Karpas-422 (cell line): Measurements from ENCODE around the gene AK8. TPM values are rescaled to one million over a fixed set of nuclear protein-coding genes. Genes with fewer than 3 reads are reported as not detected.

Source experiments
- DNase-seq: peaks from one replicate; pipeline ENCODE4 v3.0.0-alpha.2; 2015
- H2AFZ ChIP-seq: fragments of 200-600 bp; sonication (generic); 2 replicates; pipeline ENCODE4 v1.6.1; 2014; ENCODE audit warnings: antibody characterized with exemption, low read length, mixed read lengths
- H3K27ac ChIP-seq: fragments of 200-600 bp; sonication (generic); 2 replicates; pipeline ENCODE4 v1.5.1; 2014; ENCODE audit warnings: mild to moderate bottlenecking, low read length, moderate library complexity
- H3K27me3 ChIP-seq: fragments of 200-600 bp; sonication (generic); 2 replicates; pipeline ENCODE4 v1.6.1; 2014; ENCODE audit warnings: low read length, mixed read lengths
- H3K36me3 ChIP-seq: fragments of 200-600 bp; sonication (generic); 2 replicates; pipeline ENCODE4 v1.6.1; 2014; ENCODE audit warnings: low read length, mixed read lengths; ENCODE audit not compliant: insufficient read depth
- H3K4me1 ChIP-seq: fragments of 200-600 bp; sonication (generic); 2 replicates; pipeline ENCODE4 v1.6.1; 2014; ENCODE audit warnings: mild to moderate bottlenecking, low read length, mixed read lengths
- H3K4me2 ChIP-seq: fragments of 200-600 bp; sonication (generic); 2 replicates; pipeline ENCODE4 v1.6.1; 2014; ENCODE audit warnings: low read length, low read depth, mild to moderate bottlenecking; ENCODE audit not compliant: poor library complexity, severe bottlenecking
- H3K4me3 ChIP-seq: fragments of 200-600 bp; sonication (generic); 2 replicates; pipeline ENCODE4 v1.5.1; 2014; ENCODE audit warnings: mild to moderate bottlenecking, antibody characterized with exemption, low read length, mixed read lengths
- H3K79me2 ChIP-seq: fragments of 200-600 bp; sonication (generic); 2 replicates; pipeline ENCODE4 v1.6.1; 2014; ENCODE audit warnings: mild to moderate bottlenecking, low read length, mixed read lengths
- H3K9ac ChIP-seq: fragments of 200-600 bp; sonication (generic); 2 replicates; pipeline ENCODE4 v1.6.0; 2014; ENCODE audit warnings: low read length
- H3K9me2 ChIP-seq: fragments of 200-600 bp; sonication (generic), shearing (Covaris generic); replicated peaks from 2 replicates; pipeline ENCODE4 v1.6.0; 2014; ENCODE audit warnings: mild to moderate bottlenecking, low read length, moderate library complexity; ENCODE audit not compliant: insufficient read depth
- H3K9me3 ChIP-seq: fragments of 300-700, 200-600 bp; sonication (generic); 2 replicates; pipeline ENCODE4 v1.6.1; 2014; ENCODE audit warnings: low read length, mixed read lengths
- H4K20me1 ChIP-seq: fragments of 200-600 bp; sonication (generic); 2 replicates; pipeline ENCODE4 v1.6.1; 2014; ENCODE audit warnings: mild to moderate bottlenecking, antibody characterized with exemption, low read length, low read depth; ENCODE audit not compliant: insufficient read depth
- total RNA-seq: library from RNA; depleted of rRNA; stranded (reverse); fragments of >200 nt; shearing (Covaris generic); gene quantifications from 2 replicates; pipeline ENCODE4 v1.2.3, GENCODE V29; 2014; ENCODE audit warnings: low replicate concordance

AK8 gene
- total RNA-seq, 1 experiment from 2014 or later, result not detected

DNA sequence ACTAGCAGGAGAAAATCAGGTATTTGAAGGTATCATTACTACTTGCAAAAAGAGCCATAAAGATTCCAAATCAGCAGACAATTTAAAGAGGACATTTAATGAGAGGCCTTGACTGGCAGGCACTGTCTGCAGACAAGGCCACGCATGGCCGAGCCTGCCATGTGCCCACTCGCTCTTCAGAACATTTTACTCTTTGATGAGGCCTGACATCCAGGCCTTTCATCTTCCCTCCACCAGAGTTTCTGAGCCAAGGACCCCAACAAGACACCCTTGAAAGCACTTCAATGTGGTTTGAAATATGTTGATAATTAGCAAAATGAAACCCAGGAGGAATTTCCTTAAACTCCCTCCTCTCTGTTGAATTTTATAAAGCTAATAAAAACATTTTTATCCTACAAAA lies 16.4 kb downstream of the AK8 start:
- DNase-seq, result no peak

GRCh38 chr9:132858751-132859150 lies 19.3 kb downstream of the AK8 start:
- no peaks in the 10 kb centered on the region for H4K20me1 ChIP-seq
- H3K4me1 ChIP-seq, result no peaks in the 10 kb centered on the region
- H3K79me2 ChIP-seq, result no peaks in the 10 kb centered on the region
- H3K4me2 ChIP-seq, result no peak overlapping the region
- no peaks in the 10 kb centered on the region for H3K9me2 ChIP-seq
- no peaks in the 10 kb centered on the region for H3K9me3 ChIP-seq
- no peak overlapping the region for H3K9ac ChIP-seq
- no peaks in the 10 kb centered on the region for H3K36me3 ChIP-seq
- H2AFZ ChIP-seq, result no peak overlapping the region
- H3K27me3 ChIP-seq, result no peaks in the 10 kb centered on the region
- H3K4me3 ChIP-seq, result no peak overlapping the region
- DNase-seq, result no peak
- H3K27ac ChIP-seq, result no peak overlapping the region

More for the DNA sequence above, 16.4 kb downstream of the AK8 start:
- H3K79me2 ChIP-seq, result no peaks in the 10 kb centered on the region
- H3K9me2 ChIP-seq, result no peaks in the 10 kb centered on the region
- H3K36me3 ChIP-seq, result no peaks in the 10 kb centered on the region
- H3K9me3 ChIP-seq, result no peaks in the 10 kb centered on the region
- no peaks in the 10 kb centered on the region for H3K27me3 ChIP-seq
- H3K9ac ChIP-seq, result no peak overlapping the region
- no peak overlapping the region for H3K4me2 ChIP-seq
- H3K4me3 ChIP-seq, result no peak overlapping the region
- H4K20me1 ChIP-seq, result no peaks in the 10 kb centered on the region
- H2AFZ ChIP-seq, result no peak overlapping the region
- no peaks in the 10 kb centered on the region for H3K4me1 ChIP-seq
- H3K27ac ChIP-seq, result no peak overlapping the region

- Histone ChIP-seq H2AFZ (no peak overlapping the region), H3K9ac (no peak overlapping the region), H3K79me2 (no peaks in the 10 kb centered on the region), H3K4me3 (no peak overlapping the region), H4K20me1 (no peaks in the 10 kb centered on the region), H3K4me2 (no peak overlapping the region), H3K36me3 (no peaks in the 10 kb centered on the region), H3K9me3 (no peaks in the 10 kb centered on the region), H3K4me1 (no peaks in the 10 kb centered on the region), H3K9me2 (no peaks in the 10 kb centered on the region), H3K27ac (no peak overlapping the region), H3K27me3 (no peaks in the 10 kb centered on the region)
- DNase-seq, result no peak
These were observed 20.3 kb downstream of the AK8 start for GRCh38 chr9:132857616-132858342.

DNA sequence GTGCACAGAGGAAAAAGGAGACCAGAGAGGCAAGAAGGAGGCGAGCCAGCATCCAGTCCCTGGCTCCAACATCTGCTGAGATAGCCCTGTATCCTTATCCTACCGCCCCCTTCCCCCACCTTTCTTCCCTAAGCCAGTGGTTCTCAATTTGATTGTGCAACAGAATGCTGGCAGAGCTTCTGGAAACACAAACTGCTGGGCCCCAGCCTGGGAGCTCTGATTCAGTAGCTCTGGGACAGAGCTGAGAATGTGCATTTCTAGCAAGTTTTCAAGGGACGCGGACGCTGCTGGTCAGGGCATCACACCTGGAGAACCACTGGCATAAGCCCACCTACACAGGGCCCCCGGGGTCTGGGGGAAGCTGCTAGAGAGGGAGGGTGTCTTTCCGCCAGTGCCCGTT lies 21.1 kb downstream of the AK8 start:
- H3K36me3 ChIP-seq, result no peaks in the 10 kb centered on the region
- H3K27me3 ChIP-seq, result no peaks in the 10 kb centered on the region
- no peaks in the 10 kb centered on the region for H3K9me3 ChIP-seq

DNA sequence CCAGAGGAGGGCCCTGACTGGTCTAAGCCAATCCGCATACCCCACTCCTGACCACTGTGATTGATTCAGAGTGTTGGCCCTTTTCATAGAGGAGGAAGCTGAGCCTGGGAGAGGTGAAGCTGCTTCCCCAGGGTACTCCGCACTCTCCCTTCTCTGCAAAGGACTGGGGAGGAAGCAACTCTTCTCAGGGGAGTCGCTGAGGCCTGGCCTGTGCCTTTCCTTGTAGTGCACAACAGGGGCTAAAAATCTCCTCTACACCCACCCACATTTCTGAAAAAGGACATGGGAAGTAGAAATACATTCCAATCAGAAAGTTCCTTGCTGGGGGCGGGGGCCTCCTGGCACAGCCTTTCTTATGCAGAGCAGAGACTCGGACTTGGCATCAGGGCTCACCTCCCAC lies 22.2 kb downstream of the AK8 start:
- no peak for DNase-seq
- H3K36me3 ChIP-seq, result no peaks in the 10 kb centered on the region
- H3K27ac ChIP-seq, result no peak overlapping the region
- H3K79me2 ChIP-seq, result no peaks in the 10 kb centered on the region
- H3K9me3 ChIP-seq, result no peaks in the 10 kb centered on the region
- no peak overlapping the region for H2AFZ ChIP-seq
- no peaks in the 10 kb centered on the region for H3K9me2 ChIP-seq
- H3K4me1 ChIP-seq, result no peaks in the 10 kb centered on the region
- H3K27me3 ChIP-seq, result no peaks in the 10 kb centered on the region
- no peak overlapping the region for H3K4me3 ChIP-seq
- H3K4me2 ChIP-seq, result no peak overlapping the region
- H4K20me1 ChIP-seq, result no peaks in the 10 kb centered on the region
- H3K9ac ChIP-seq, result no peak overlapping the region

More for the DNA sequence above, 21.1 kb downstream of the AK8 start:
- no peak overlapping the region for H3K9ac ChIP-seq
- H3K27ac ChIP-seq, result no peak overlapping the region
- H3K4me1 ChIP-seq, result no peaks in the 10 kb centered on the region
- no peaks in the 10 kb centered on the region for H3K9me2 ChIP-seq
- no peak for DNase-seq
- H2AFZ ChIP-seq, result no peak overlapping the region
- no peaks in the 10 kb centered on the region for H3K79me2 ChIP-seq
- H3K4me3 ChIP-seq, result no peak overlapping the region
- no peak overlapping the region for H3K4me2 ChIP-seq
- H4K20me1 ChIP-seq, result no peaks in the 10 kb centered on the region

DNA sequence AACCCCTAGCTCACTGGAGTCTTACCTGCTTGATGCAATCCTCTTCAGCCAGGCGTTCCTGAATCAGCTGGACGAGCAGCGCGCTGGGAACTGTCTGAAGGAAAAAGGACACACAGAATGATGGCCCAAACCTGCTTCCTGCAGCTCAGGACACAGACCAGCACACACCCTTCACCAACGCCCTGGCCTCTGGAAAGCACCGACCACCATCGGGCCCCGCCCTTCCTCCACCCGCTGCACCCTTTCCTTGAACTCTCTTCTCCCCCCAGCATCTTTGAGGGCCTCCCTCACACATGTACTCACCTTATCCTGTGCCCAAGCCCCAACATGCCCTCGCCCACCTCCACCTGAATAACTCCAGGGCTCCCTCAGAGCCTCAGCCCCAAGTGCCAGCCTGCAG lies 23.3 kb downstream of the AK8 start:
- Histone ChIP-seq H3K27me3 (no peaks in the 10 kb centered on the region), H3K27ac (no peak overlapping the region), H3K4me3 (no peak overlapping the region), H3K4me1 (no peaks in the 10 kb centered on the region), H3K9me3 (no peaks in the 10 kb centered on the region), H4K20me1 (no peaks in the 10 kb centered on the region), H3K9ac (no peak overlapping the region), H3K79me2 (no peaks in the 10 kb centered on the region), H3K4me2 (no peak overlapping the region), H3K36me3 (no peaks in the 10 kb centered on the region), H3K9me2 (no peaks in the 10 kb centered on the region), H2AFZ (no peak overlapping the region)
- DNase-seq, result no peak

- Histone ChIP-seq H4K20me1 (no peaks in the 10 kb centered on the region), H3K9me3 (no peaks in the 10 kb centered on the region), H3K4me1 (no peaks in the 10 kb centered on the region), H3K9me2 (no peaks in the 10 kb centered on the region), H3K27me3 (no peaks in the 10 kb centered on the region), H2AFZ (no peak overlapping the region), H3K4me2 (no peak overlapping the region), H3K27ac (no peak overlapping the region), H3K36me3 (no peaks in the 10 kb centered on the region), H3K9ac (no peak overlapping the region), H3K4me3 (no peak overlapping the region), H3K79me2 (no peaks in the 10 kb centered on the region)
- no peak for DNase-seq
These were observed 24.6 kb downstream of the AK8 start for GRCh38 chr9:132853482-132853881.

GRCh38 chr9:132849185-132849706 lies 28.8 kb downstream of the AK8 start:
- H2AFZ ChIP-seq, result no peak overlapping the region

More at GRCh38 chr9:132849185-132849706, 28.8 kb downstream of the AK8 start:
- Histone ChIP-seq H3K4me3 (no peak overlapping the region), H3K27me3 (no peaks in the 10 kb centered on the region), H3K4me1 (no peaks in the 10 kb centered on the region), H3K9me3 (no peaks in the 10 kb centered on the region), H3K27ac (no peak overlapping the region), H3K9ac (peak overlapping the region; percentile 32; the same call in 1 of the 2 replicates), H3K36me3 (no peaks in the 10 kb centered on the region), H3K9me2 (no peaks in the 10 kb centered on the region), H4K20me1 (no peaks in the 10 kb centered on the region), H3K79me2 (no peaks in the 10 kb centered on the region), H3K4me2 (peak overlapping the region; percentile 24)
- no peak for DNase-seq
